NCI-H345 treated with DMSO at 0.1 percent for 48 hours (cell line): ENCODE data around the gene LRCOL1.
A peak's percentile ranks its signal among the peaks of the same experiment; 100 is the strongest.

Experiments used
- DNase-seq: peaks from one replicate; lab custom pipeline; 2025; ENCODE audit not compliant: unreplicated experiment; lab: John Stamatoyannopoulos, UW

The LRCOL1 gene

GRCh38 chr12:132610051-132610759, at the start of gene LRCOL1:
TSS of gene LRCOL1 (minus strand) at chr12:132610582. CDS start at chr12:132606251, 4,331 bp downstream.
- no peak for DNase-seq

- DNase-seq: no peak
These were observed 49.7 kb upstream of the LRCOL1 start for GRCh38 chr12:132660052-132660451.

- DNase-seq: no peak
These were observed 48.8 kb upstream of the LRCOL1 start for GRCh38 chr12:132659146-132659545.

- DNase-seq: no peak
These were observed 47.9 kb upstream of the LRCOL1 start for GRCh38 chr12:132658149-132658894.

GRCh38 chr12:132657004-132657727, 46.8 kb upstream of the LRCOL1 start:
- no peak for DNase-seq

- no peak for DNase-seq
These were observed 43.3 kb upstream of the LRCOL1 start for GRCh38 chr12:132653567-132654290.

GRCh38 chr12:132651444-132652100, 41.2 kb upstream of the LRCOL1 start:
- peak; percentile 100 for DNase-seq

GRCh38 chr12:132649226-132649945, 39.0 kb upstream of the LRCOL1 start:
- no peak for DNase-seq

- no peak for DNase-seq
These were observed 38.3 kb upstream of the LRCOL1 start for GRCh38 chr12:132648616-132649225.

GRCh38 chr12:132647858-132648257, 37.5 kb upstream of the LRCOL1 start:
- DNase-seq: no peak

GRCh38 chr12:132646850-132647249, 36.5 kb upstream of the LRCOL1 start:
- DNase-seq: no peak

GRCh38 chr12:132642846-132643835, 32.8 kb upstream of the LRCOL1 start:
- DNase-seq: no peak

- no peak for DNase-seq
These were observed 31.6 kb upstream of the LRCOL1 start for GRCh38 chr12:132641811-132642650.

- no peak for DNase-seq
These were observed 30.6 kb upstream of the LRCOL1 start for GRCh38 chr12:132640936-132641335.

GRCh38 chr12:132639956-132640520, 29.7 kb upstream of the LRCOL1 start:
- DNase-seq: no peak

GRCh38 chr12:132638541-132639408, 28.4 kb upstream of the LRCOL1 start:
- no peak for DNase-seq
